TTC549 (cell line): Measurements from ENCODE around the gene GRIK2.

ENCODE experiments used
- FAIRE-seq: peaks from 2 replicates; lab custom pipeline; 2012; peaks lifted over from hg19 to GRCh38; lab: Jason Lieb, UNC

Gene GRIK2

DNA sequence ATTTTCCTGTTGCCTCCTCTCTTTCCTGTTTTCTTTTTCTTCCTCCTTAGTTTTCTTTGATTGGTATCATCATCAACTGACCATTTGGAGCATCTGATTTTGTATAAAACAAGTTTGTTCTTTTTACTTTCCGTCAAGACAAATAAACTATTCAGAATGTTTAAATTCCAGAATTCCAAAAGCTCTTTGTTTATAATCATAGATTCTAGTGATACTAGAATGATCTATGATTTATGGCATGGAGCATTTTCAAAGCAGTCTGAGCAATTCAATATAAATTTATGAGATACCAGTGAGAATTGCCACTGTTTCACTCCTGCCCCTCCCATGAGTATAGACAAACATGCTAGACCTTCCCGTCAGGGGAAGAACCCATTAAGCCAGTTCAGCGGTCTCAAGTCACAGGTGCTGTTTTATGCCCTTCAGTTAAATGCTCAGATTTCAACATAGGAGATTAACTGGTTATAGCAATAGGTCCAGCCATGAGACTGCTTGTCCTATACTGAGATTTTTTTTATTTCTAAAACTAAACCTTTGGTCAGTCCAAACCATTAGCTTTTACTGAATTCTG is 60.7 kb downstream of the GRIK2 start:
- FAIRE-seq = no peak

DNA sequence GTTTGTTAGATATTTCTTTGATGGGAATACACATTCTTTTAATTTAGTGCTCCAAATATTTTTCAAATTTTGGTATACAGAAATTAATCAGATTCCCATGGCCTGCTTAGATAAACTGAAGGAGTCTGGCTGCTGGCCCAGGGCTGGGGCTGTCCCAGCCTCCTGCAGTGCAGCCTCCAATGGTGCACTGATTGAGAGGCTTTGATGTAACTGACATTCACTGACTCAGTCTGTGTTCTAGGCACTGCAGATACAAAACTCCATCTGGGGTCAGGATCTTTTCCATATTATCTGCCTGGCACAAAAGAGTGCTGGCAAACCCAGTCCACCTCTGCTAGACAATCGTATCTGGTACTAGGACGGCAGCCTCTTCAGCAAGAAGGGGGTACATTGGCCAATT is 64.8 kb downstream of the GRIK2 start:
- no peak for FAIRE-seq

DNA sequence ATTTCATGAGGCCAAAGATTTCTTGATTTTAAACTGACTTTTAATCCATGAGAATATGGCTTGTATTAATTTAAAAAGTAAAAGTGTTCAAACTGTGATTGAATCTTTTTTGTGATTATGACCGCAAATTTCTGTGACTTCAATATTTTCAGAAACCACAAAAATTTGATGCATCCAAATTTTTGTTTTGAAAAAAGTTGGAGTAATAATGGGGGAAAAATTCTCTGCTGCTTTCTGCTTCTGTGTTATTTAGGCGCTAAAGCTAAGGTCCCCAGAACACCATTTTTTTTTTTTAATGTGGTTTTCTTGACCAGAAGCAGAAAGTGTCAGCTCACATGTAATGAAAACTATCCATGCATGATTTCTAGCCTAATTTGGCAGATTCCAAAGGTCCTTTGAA is 65.3 kb downstream of the GRIK2 start:
- FAIRE-seq = no peak

DNA sequence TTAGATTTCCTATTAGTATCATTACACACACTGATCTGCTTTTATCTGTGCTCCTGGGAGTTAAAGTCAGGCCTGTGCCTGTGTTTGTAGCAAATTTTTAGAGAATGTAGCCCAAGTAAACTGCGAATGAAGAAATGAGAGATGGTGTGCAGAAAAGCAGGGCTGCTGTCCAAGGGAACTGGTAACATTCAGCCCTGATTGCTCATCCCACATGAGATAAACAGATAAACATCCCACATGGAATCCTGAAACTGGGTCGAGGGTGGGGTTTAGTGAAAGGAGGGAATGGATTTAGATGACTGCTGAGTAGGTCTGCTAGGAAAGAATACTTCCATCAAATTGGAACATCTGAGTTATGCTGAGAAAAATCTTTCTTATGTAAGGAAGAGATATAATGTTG is 69.1 kb downstream of the GRIK2 start:
- FAIRE-seq = no peak

DNA sequence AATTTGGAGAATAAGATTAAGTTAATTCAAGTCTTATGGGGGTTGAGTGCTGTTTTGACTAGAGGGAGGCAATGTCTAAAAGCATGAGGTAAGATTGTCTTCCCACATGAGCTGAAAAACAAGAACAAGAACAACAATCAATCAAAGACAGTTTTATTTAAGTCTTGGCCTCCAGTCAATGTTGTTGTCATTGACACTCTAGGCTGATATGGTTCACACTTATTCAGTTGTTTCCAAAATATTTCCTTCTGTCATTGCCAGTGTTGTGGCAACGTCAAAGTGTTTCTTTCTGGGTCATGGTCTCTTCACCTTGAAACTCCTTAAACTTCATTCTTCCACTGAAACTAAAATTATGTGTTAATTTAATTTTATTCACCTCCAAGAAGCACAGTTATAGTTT is 72.4 kb downstream of the GRIK2 start:
- no peak for FAIRE-seq

DNA sequence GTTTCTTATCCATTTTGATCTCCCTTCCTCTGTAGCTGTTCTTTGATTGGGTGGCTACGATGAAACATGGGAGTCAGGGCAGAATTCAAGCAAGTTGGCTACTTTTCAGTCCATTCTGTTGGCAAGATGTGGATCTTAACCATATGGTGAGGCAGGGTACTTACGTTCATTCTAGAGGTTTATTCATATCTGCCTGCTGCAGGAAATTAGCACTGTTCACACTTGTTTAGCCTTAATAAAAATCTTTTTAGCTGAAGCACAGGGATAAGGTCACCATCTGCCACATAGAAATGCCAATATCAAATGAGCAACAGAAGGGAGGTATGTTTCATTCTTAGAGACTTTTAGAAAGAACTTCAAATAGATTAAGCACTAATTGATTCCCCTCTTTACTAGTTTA is 83.9 kb downstream of the GRIK2 start:
- no peak for FAIRE-seq

DNA sequence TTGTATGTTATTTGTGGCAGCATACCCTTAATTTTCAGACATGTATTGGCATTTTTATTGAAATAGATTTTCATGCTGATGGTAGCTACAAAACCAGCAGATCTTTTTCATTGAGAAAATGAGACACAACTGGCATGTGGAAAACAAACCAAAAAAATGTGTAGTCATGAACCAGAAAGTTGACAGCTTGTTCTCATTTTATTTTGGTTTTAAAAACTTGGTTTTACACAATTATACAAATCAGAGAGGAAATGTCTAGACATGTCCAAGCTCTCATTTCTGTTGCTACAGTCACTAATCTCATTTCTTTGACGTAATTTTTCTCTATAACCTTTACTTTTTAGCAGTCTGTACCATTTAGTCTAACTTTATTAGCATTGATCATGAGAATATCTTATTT is 85.4 kb downstream of the GRIK2 start:
- no peak for FAIRE-seq

DNA sequence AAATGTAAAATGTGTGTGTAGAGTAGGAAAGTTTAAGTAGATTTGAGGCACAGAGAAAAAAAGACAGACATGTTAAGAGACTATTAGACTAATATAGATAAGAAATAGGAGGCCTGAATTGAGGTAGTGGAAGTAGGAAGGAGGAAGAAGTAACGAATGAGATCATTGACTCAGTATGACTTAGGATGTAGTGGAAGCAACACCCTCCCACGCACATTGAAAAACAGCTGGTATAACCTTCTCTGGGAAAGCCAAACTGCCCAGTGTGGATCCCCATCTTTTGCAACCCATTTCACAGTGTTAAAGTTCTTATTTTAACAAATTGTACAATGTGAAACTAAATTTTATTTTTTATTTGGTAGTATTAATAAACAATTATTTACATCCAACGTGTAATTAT is 89.1 kb downstream of the GRIK2 start:
- FAIRE-seq = no peak

DNA sequence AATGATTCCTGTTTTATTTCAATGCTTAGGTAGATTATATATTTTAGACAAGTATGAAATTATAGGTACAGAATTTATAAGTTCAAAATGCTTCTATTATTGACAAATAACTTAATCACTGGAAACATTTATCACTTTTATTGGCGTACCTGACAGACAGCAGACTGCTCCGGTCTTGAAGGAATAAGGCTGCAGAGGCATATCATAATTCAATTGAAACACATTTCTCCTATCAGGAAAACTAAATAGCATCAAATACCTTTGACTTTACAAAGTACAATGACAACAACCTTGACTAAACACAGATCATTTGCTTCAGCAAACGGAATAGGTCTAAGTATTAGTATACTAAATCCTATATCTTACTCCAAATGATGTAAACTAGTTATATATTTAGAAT is 91.3 kb downstream of the GRIK2 start:
- no peak for FAIRE-seq

DNA sequence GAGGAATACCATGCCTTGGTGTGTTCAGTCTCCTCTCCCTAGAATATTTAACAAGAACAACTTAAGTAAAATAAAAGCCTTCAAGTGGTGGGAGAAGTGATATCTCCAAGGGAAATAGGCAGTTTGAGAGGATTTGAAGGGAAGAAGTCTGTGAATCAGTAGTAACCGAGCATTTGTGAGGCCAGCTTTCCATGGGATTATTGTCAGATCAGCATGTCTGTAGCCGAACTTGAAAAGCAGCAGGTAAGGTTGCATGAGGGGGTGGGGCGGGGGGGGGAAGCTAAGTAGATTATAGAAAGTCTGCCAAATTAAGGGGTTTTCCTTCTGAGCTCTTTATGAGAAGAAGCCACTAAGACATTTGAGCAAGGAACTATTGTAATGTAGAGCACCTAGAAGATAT is 92.6 kb downstream of the GRIK2 start:
- no peak for FAIRE-seq

DNA sequence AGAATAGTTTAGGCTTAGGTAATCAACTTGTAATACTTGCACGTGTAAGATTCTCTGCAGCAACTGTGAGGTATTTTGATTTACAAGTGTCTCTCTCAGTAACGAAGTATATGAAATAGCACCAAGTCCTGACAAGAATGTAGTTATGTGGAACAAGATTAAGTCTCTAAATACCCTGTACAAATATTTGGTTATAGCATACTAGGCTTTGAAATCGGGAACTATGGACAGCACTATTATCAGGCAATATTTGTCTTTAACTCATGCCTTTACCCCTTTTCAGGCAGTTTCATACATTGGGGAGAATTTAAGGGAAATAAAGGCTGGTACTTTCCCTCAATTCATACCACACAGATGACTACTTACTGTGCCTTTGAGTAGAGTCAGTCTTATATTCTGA is 93.2 kb downstream of the GRIK2 start:
- no peak for FAIRE-seq

DNA sequence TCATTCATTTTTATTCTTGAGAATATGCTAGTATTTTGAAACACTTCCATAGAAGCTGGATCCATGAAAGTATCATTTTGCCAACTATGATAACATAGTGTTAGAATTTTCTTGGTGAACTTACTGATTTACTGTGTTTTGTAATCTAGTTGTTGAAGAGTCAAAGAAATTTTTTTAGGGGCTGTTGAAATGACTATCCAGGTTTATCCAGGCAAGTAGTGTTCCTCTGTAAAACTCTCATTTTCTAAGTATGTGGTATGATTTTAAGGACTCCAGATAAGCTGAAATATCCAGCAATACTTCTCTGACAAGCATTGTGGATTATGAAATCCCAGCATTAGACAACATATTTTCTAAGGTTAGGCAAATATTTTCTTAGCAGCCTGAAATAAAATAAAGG is 95.9 kb downstream of the GRIK2 start:
- FAIRE-seq = no peak

DNA sequence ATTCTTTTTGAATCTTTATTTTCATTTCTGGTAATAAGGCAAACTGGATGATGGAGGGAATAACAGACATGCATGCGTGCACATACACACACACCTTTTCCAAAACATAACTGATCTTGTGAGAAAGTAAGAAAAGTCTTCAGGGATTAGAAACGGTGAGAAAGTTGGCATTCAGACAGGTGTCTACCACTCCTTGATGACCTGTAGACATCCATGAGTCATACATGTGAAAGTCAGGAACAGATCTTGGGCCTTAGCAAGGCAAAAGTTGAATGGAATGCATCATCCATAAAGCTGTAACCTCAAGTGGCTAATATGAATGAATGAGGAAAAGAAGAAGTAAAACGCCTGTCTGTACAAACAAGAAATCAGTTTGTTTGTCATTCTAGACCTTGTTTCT is 97.3 kb downstream of the GRIK2 start:
- no peak for FAIRE-seq

DNA sequence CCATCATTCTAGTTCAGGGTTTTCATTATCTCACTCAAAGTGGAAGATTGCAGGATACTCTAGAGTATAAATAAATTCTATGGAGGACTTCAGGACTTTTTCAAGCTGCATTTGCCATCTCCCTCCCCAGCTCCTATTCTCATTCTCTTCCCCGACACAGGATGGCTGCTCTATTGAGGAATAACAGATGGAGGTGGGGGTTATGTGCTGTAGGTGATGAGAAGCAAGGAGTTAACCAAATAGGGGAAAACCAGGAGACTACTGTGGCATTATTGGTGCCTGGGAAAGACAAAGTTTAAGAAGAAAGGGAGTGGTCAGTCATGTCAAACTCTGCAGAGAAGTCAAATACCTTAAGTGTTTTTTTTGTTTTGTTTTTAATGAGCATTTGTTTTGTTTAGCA is 109.3 kb downstream of the GRIK2 start:
- FAIRE-seq = no peak

DNA sequence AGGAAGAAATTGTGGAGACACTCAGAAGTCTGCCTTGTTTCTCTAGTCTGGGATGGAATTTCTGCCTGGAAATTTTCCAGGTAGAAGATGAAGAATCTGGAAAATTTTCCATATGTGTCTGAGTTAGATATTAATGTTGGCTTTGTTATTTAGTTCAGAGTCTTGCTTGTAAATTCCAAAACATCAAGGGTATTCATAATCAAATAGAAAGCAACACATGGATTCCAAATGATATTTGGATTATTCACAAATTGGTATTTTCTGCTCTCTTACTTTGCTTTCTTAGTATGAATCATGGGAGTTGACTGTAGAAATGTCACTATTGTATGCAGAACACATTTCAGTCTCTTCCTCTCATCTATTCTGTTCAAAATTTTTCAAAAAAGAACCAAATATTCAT is 116.0 kb downstream of the GRIK2 start:
- no peak for FAIRE-seq

DNA sequence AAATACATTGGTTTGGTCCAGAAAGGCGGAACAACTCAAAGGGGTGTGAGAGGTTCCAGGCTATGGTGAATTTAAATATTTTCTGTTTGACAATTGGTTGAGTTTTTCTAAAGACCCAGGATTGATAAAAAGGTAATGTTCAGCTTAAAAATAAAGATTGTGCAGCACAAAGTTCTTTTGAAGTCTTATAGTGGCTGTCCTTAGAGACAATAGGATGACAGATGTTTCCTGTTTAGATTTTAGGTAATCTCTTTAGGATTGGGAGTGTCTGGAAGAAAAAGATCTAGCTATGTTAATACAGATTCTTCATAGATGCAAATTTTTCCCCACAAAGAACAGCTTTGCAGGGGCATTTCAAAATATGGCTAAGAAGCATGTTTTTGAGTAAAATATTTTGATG is 119.7 kb downstream of the GRIK2 start:
- no peak for FAIRE-seq

DNA sequence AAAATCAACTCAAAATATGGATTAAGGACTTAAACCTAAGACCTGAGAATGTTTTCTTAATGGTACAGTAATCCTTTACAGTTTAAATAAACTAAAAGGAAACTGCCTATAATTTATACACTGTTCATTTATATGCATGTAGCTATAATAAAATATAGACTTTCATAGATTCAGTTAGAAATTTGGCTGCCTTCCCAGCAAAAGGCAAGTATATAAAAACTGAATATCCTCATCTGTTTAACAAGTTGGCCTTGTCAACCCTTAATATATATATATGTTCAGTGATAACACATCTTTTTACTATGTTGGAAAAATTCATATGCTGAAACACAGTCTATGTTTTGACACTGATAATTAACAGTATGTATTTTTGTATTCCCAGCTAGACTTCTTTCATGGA is 123.1 kb downstream of the GRIK2 start:
- no peak for FAIRE-seq

DNA sequence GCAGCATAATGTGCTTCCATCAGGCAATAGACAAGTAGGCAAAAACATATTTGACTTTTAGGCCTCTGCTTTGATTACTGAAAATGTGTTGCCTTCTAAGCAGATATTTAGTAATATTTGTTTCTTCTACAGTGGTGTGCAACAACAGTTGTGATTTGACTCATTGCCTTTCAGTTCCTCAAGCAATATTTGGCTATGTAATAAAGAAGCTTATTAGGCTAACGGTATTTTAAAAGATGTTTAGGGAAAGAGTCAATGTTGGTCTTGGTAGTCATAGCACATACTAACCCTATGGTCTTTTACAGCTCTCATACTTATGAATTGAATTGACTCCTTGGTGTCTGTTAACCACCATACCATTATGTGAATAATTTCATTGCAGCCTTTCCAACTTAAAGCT is 124.1 kb downstream of the GRIK2 start:
- FAIRE-seq = no peak

DNA sequence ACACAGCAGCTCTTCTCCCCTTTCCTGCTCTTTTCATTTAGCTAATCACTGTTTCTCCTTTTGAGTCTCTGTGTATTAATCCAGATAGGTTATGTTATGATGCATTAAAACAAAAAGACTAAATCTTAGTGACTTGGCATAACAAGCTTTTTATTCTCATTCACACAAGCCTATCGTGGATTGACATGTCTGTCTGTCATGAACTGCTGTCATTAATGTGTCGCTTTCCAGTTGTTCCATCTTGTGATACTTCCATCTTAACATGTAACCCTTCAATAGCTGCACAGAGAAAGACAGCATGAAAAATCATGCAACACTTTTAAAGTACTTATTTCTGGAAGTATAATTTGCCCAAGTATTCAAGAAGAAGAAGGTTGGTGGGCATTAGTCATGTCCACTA is 128.7 kb downstream of the GRIK2 start:
- FAIRE-seq = no peak

DNA sequence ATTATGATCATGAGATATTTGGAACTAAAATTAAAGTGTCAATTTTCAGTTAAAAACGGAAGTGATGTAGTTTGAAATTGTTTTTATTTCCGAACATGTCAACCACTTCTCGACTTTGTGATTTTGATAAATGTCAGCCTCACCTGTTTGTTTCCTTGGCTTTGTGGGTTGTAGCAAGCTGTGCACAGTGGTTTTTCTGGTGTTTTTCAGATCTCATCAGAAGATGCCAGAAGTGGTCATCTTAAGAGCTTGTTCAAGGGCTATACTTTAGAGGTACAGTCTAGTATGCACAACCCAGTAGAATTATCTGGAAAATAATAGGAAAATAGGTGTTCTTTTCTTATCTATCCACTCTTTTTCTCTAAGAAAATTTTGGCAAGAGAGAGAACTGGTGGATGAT is 134.0 kb downstream of the GRIK2 start:
- no peak for FAIRE-seq

DNA sequence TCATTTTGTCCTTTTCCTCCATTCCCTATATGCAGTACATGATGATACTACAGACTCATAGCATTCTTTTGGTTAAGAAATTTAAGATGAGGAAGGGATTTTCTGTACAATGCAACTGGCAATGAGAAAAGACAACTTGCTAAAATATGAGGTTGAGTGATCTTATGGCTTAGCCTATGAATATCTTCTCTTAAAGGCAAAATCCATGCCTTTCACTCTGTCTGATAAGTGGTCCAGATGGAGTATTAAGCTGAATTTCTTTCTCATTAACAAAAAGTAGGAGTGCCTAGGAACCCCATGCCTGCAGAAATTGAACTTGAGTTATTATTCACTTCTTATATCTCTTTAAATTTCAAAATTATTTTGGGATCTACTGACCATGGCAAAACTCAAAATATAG is 135.3 kb downstream of the GRIK2 start:
- FAIRE-seq = no peak

DNA sequence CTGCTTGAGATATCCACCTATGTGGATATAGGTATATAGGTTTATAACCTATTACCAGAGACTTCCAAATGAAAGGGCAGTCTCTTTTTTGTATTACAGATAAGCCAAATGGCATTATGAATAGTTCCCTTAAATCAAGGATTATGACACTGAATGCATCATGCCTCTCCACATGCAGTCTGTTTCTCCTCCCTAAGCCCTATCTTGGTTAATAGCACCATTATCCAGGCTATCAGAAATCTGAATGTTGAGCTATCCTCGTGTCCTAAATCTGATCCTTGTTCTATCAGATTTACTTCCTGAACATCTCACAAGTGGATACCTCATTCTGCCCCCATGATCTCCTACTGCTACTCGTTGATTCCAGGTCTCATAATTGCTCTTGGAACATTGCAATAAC is 138.0 kb downstream of the GRIK2 start:
- FAIRE-seq = no peak

DNA sequence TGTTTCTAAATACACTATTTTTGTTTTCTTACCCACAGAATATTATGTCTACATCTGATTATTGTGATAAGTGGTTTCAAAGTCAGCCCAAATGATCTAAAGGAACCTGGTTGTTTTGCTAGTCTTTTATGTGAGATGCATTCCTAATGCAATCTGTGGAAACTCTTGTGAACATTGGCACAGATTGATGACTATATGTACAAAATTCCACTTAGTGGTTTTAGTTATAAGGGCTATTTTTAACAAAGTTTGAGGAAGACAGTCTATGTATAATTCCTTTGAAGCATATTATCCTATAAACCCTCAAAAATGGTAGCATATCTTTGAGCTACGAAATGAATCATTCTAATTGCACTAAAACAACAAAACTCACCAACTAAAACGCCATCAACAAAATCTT is 140.9 kb downstream of the GRIK2 start:
- FAIRE-seq = no peak

DNA sequence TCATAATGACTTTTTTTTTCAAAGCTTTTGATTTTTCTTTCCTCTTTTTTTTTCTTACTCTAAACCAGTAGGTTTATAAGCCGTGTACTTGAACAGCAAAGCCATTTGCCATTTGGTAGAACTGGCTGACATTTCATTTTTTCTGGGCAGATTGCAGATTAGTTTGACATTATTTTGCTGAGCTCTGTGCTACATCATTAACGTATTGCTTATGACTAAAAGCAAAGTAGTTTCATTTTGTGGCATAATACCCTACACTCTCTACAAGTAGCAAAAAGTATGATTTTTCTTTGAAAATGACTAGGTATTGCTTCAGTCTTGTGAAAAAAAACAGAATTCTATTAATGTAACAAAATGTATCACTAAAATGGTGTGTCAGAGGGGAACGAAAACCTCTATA is 141.3 kb downstream of the GRIK2 start:
- FAIRE-seq = no peak

DNA sequence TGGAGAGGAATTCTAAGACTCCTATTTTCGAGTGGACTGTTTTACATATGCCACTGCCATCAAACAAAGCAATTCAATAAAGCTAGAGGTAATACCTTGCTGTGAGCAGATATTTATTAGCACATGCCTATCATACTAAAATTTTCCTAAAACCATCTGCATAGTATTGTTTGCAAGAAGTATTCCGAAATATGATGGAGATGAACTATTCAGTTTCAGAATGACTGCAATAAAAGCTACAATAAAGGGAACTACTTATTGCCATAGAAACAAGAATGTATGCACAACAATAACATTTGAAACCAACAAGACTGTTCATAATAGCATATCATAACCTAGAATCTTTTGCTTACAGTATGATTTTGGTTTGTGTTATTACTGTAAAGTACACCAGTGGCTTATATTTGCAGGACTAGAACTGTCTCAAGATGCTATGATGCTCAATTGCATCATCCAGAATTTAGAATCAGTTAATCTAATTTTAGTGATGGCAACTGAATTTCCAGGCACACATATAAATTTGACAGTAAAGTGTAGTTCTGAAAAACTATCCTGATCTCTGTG is 144.3 kb downstream of the GRIK2 start:
- no peak for FAIRE-seq
